Muscle layer of duodenum (tissue), 2 donors: ENCODE measurements around the gene PLAC9.
"Not testable (repeated sequence)": the region's sequence is repeated elsewhere in the genome, so short reads cannot be mapped to it uniquely, and the experiment has no call there.

Experiments
- H3K27ac ChIP-seq: one replicate; pipeline ENCODE4 v1.7.0; 2013; ENCODE audit warnings: mild to moderate bottlenecking, low read length
- H3K27me3 ChIP-seq: one replicate; pipeline ENCODE4 v1.7.0; 2013; ENCODE audit warnings: low read depth, mild to moderate bottlenecking, control low read depth, low read length
- H3K36me3 ChIP-seq, 2 donors: one replicate each; pipeline ENCODE4 v1.7.0; 2013; ENCODE audit warnings: low read length in 2 of 2, control low read depth in 1 of 2, mild to moderate bottlenecking in 1 of 2; ENCODE audit not compliant: insufficient read depth in 2 of 2, control insufficient read depth in 1 of 2
- H3K4me1 ChIP-seq, 2 donors: one replicate each; pipeline ENCODE4 v1.7.0; 2013; ENCODE audit warnings: low read length in 2 of 2, mild to moderate bottlenecking in 2 of 2, control low read depth in 1 of 2, moderate library complexity in 1 of 2; ENCODE audit not compliant: insufficient read depth in 2 of 2, control insufficient read depth in 1 of 2
- H3K4me3 ChIP-seq, 2 donors: one replicate each; pipeline ENCODE4 v1.7.0; 2013; ENCODE audit warnings: low read length in 2 of 2, low read depth in 1 of 2, mild to moderate bottlenecking in 1 of 2
- H3K9me3 ChIP-seq, 2 donors: one replicate each; pipeline ENCODE4 v1.7.0; 2013; ENCODE audit warnings: low read length in 2 of 2, control low read depth in 1 of 2, mild to moderate bottlenecking in 1 of 2; ENCODE audit not compliant: control insufficient read depth in 1 of 2
- donor health status: healthy.

The PLAC9 gene

GRCh38 chr10:80118669-80119068 lies 13.9 kb upstream of the PLAC9 start:
- no peak overlapping the region for H3K27ac ChIP-seq
- H3K4me1 ChIP-seq: no peaks in the 10 kb centered on the region
- no peaks in the 10 kb centered on the region for H3K36me3 ChIP-seq

GRCh38 chr10:80122110-80122710 lies 10.3 kb upstream of the PLAC9 start:
- no peaks in the 10 kb centered on the region for H3K36me3 ChIP-seq
- H3K27ac ChIP-seq: no peak overlapping the region
- H3K27me3 ChIP-seq: no peaks in the 10 kb centered on the region
- no peaks in the 10 kb centered on the region for H3K9me3 ChIP-seq
- H3K4me1 ChIP-seq: no peaks in the 10 kb centered on the region
- H3K4me3 ChIP-seq: no peak overlapping the region

More at GRCh38 chr10:80118669-80119068, 13.9 kb upstream of the PLAC9 start:
- Histone ChIP-seq H3K4me3 (no peak overlapping the region), H3K27me3 (no peaks in the 10 kb centered on the region), H3K9me3 (no peaks in the 10 kb centered on the region)

- H3K36me3 ChIP-seq: no peaks in the 10 kb centered on the region
- no peaks in the 10 kb centered on the region for H3K9me3 ChIP-seq
- H3K4me1 ChIP-seq: no peaks in the 10 kb centered on the region
- no peak overlapping the region for H3K27ac ChIP-seq
- no peak overlapping the region for H3K4me3 ChIP-seq
- no peaks in the 10 kb centered on the region for H3K27me3 ChIP-seq
Measured at GRCh38 chr10:80122746-80123145, 9.8 kb upstream of the PLAC9 start.

- no peak overlapping the region for H3K4me3 ChIP-seq
- peaks cover 3% of the 10 kb centered on the region for H3K27me3 ChIP-seq
- H3K9me3 ChIP-seq: no peaks in the 10 kb centered on the region
- H3K36me3 ChIP-seq: no peaks in the 10 kb centered on the region
- H3K27ac ChIP-seq: no peak overlapping the region
- H3K4me1 ChIP-seq: no peaks in the 10 kb centered on the region
Measured at GRCh38 chr10:80126876-80127275, 5.7 kb upstream of the PLAC9 start.

- Histone ChIP-seq H3K36me3 (no peaks in the 10 kb centered on the region), H3K27ac (no peak overlapping the region), H3K4me1 (peaks cover 0 to 4% of the 10 kb centered on the region in 2 donors), H3K9me3 (no peaks in the 10 kb centered on the region), H3K27me3 (peaks cover 12% of the 10 kb centered on the region), H3K4me3 (no peak overlapping the region)
Measured at GRCh38 chr10:80131499-80131901, 1.0 kb upstream of the PLAC9 start.

GRCh38 chr10:80133206-80133605 lies 676 bp downstream of the PLAC9 start:
- peaks cover 0 to 4% of the 10 kb centered on the region in 2 donors for H3K4me1 ChIP-seq
- no peaks in the 10 kb centered on the region for H3K36me3 ChIP-seq
- H3K9me3 ChIP-seq: no peaks in the 10 kb centered on the region
- H3K27me3 ChIP-seq: peaks cover 12% of the 10 kb centered on the region
- peak overlapping the region; percentile 47 to 63 for H3K4me3 ChIP-seq
- peak overlapping the region; percentile 72 for H3K27ac ChIP-seq

- Histone ChIP-seq H3K27me3 (peaks cover 12% of the 10 kb centered on the region), H3K27ac (peak overlapping the region; percentile 39), H3K4me3 (peak overlapping the region; percentile 47 to 63)
- H3K36me3 ChIP-seq, H3K4me1 ChIP-seq, H3K9me3 ChIP-seq: not testable (repeated sequence)
Measured at GRCh38 chr10:80133687-80134086, 1.2 kb downstream of the PLAC9 start.

GRCh38 chr10:80136134-80136571 lies 3.6 kb downstream of the PLAC9 start:
- no peak overlapping the region for H3K4me3 ChIP-seq
- H3K27ac ChIP-seq: no peak overlapping the region
- no peaks in the 10 kb centered on the region for H3K36me3 ChIP-seq
- peaks cover 0 to 4% of the 10 kb centered on the region in 2 donors for H3K4me1 ChIP-seq
- H3K27me3 ChIP-seq: peaks cover 12% of the 10 kb centered on the region
- H3K9me3 ChIP-seq: no peaks in the 10 kb centered on the region

- no peaks in the 10 kb centered on the region for H3K9me3 ChIP-seq
- peaks cover 0 to 4% of the 10 kb centered on the region in 2 donors for H3K4me1 ChIP-seq
- no peaks in the 10 kb centered on the region for H3K36me3 ChIP-seq
- no peak overlapping the region for H3K4me3 ChIP-seq
- H3K27me3 ChIP-seq: peaks cover 8% of the 10 kb centered on the region
- peak overlapping the region; percentile 23 for H3K27ac ChIP-seq
Measured at GRCh38 chr10:80137031-80137862, 4.7 kb downstream of the PLAC9 start.

GRCh38 chr10:80137920-80138319 lies 5.4 kb downstream of the PLAC9 start:
- H3K27ac ChIP-seq: no peak overlapping the region
- no peak overlapping the region for H3K4me3 ChIP-seq
- H3K9me3 ChIP-seq: no peaks in the 10 kb centered on the region
- H3K4me1 ChIP-seq: peaks cover 0 to 1% of the 10 kb centered on the region in 2 donors
- H3K36me3 ChIP-seq: no peaks in the 10 kb centered on the region
- peaks cover 6% of the 10 kb centered on the region for H3K27me3 ChIP-seq

GRCh38 chr10:80139265-80139664 lies 6.7 kb downstream of the PLAC9 start:
- Histone ChIP-seq H3K9me3 (no peaks in the 10 kb centered on the region), H3K4me1 (peaks cover 4 to 7% of the 10 kb centered on the region in 2 donors)

More at GRCh38 chr10:80139265-80139664, 6.7 kb downstream of the PLAC9 start:
- H3K36me3 ChIP-seq: no peaks in the 10 kb centered on the region
- H3K27ac ChIP-seq: no peak overlapping the region
- no peak overlapping the region for H3K4me3 ChIP-seq
- no peaks in the 10 kb centered on the region for H3K27me3 ChIP-seq
